OCI-LY1 (cell line): Measurements from ENCODE around the gene ABO.

ENCODE experiments used
- H2AFZ ChIP-seq: fragments of 200-600 bp; sonication (generic), shearing (Covaris generic); 2 replicates; pipeline ENCODE4 v1.6.0; 2014; ENCODE audit warnings: antibody characterized with exemption, mild to moderate bottlenecking, low read length
- H3F3A ChIP-seq: fragments of 200-600 bp; sonication (generic), shearing (Covaris generic); 2 replicates; pipeline ENCODE4 v1.6.0; 2014; ENCODE audit warnings: mild to moderate bottlenecking, antibody characterized with exemption, low read length, moderate library complexity; ENCODE audit not compliant: insufficient read depth
- H3K27ac ChIP-seq: fragments of 200-600 bp; sonication (generic); 2 replicates; pipeline ENCODE4 v1.5.1; 2014; ENCODE audit warnings: low read length, mixed run types, mild to moderate bottlenecking, low read depth; ENCODE audit not compliant: poor library complexity, severe bottlenecking
- H3K27me3 ChIP-seq: fragments of 200-600 bp; sonication (generic); 2 replicates; pipeline ENCODE4 v1.6.0; 2014; ENCODE audit warnings: antibody characterized with exemption, mild to moderate bottlenecking, low read length, moderate library complexity; ENCODE audit not compliant: insufficient read depth
- H3K36me3 ChIP-seq: fragments of 200-600 bp; sonication (generic); 2 replicates; pipeline ENCODE4 v1.6.1; 2014; ENCODE audit warnings: mild to moderate bottlenecking, antibody characterized with exemption, low read length, moderate library complexity, mixed read lengths; ENCODE audit not compliant: insufficient read depth
- H3K4me1 ChIP-seq: fragments of 200-600 bp; sonication (generic); 2 replicates; pipeline ENCODE4 v1.5.1; 2014; ENCODE audit warnings: mild to moderate bottlenecking, low read length, moderate library complexity; ENCODE audit not compliant: insufficient read depth, severe bottlenecking
- H3K4me2 ChIP-seq: fragments of 200-600 bp; sonication (generic), shearing (Covaris generic); 2 replicates; pipeline ENCODE4 v1.6.1; 2014; ENCODE audit warnings: low read length
- H3K4me3 ChIP-seq: fragments of 200-600 bp; sonication (generic); 2 replicates; pipeline ENCODE4 v1.5.1; 2014; ENCODE audit warnings: low read length, low read depth, mild to moderate bottlenecking, mixed read lengths; ENCODE audit not compliant: poor library complexity, severe bottlenecking
- H3K79me2 ChIP-seq: fragments of 200-600 bp; shearing (Covaris generic); 2 replicates; pipeline ENCODE4 v1.6.1; 2016; ENCODE audit warnings: mixed run types, low read length, mixed read lengths; ENCODE audit not compliant: insufficient read depth
- H3K9ac ChIP-seq: fragments of 200-600 bp; sonication (generic), shearing (Covaris generic); 2 replicates; pipeline ENCODE4 v1.6.1; 2014; ENCODE audit warnings: mild to moderate bottlenecking, low read length, mixed read lengths
- H3K9me2 ChIP-seq: fragments of 200-600 bp; sonication (generic), shearing (Covaris generic); 2 replicates; pipeline ENCODE4 v1.6.1; 2014; ENCODE audit warnings: low read depth, mild to moderate bottlenecking, low read length, mixed read lengths
- H3K9me3 ChIP-seq: fragments of 200-600 bp; shearing (Covaris generic); 2 replicates; pipeline ENCODE4 v1.6.1; 2014; ENCODE audit warnings: low read length, mixed read lengths
- H4K20me1 ChIP-seq: fragments of 200-600 bp; sonication (generic), shearing (Covaris generic); 2 replicates; pipeline ENCODE4 v1.6.0; 2016; ENCODE audit warnings: mild to moderate bottlenecking, low read length; ENCODE audit not compliant: insufficient read depth
- CTCF ChIP-seq: fragments of 200-600 bp; sonication (generic), shearing (Covaris generic); IDR thresholded peaks from 2 replicates; pipeline ENCODE4 v1.5.1; 2017; ENCODE audit warnings: mild to moderate bottlenecking, antibody characterized with exemption, low read length, moderate library complexity, mixed read lengths
- EZH2 ChIP-seq: fragments of 200-600 bp; sonication (generic), shearing (Covaris generic); IDR thresholded peaks from 2 replicates; pipeline ENCODE4 v1.8.0; 2017; ENCODE audit warnings: borderline replicate concordance, mixed run types, mild to moderate bottlenecking, antibody characterized with exemption, low read length, moderate library complexity, mixed read lengths

Gene ABO

DNA sequence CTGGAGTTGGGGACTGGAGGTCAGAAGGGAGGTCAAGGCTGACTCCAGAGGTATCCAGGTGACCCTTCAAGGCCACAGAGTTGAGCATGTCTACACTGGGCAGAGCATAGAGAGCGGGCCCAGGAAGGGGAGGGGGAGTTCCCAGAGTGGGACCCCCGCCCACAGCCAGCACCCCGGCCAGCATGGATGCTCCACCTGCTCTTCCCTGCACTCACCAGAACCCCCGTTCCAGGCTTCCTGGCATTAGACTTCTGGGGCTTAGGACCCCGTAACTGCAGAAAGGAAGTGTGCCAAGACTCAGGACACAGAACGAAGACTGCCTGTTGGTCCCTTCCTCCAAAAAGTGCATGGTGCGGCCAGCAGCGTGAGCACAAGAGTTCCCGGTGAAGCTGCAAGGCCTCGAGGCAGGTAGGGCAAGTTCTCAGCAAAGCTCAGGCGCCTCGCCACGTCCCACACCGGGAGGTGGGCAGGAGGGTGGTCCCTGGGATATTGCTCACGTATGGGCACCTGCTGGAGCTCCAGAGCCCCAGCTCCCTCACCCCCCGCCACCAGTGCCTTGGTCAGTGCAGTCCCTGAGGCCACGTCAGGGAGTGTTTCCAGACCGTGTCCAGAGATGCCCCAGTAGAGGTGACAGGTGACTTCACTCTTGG is 13.8 kb downstream of the ABO start:
- H3K79me2 ChIP-seq, result no peaks in the 10 kb centered on the region
- no peaks in the 10 kb centered on the region for H4K20me1 ChIP-seq
- H3K4me2 ChIP-seq, result no peak overlapping the region
- no peak overlapping the region for H3K27ac ChIP-seq
- H3K9me2 ChIP-seq, result no peaks in the 10 kb centered on the region
- no peak overlapping the region for H3K9ac ChIP-seq
- no peaks in the 10 kb centered on the region for H3K4me1 ChIP-seq
- no peaks in the 10 kb centered on the region for H3F3A ChIP-seq
- H3K4me3 ChIP-seq, result no peak overlapping the region
- no peak for TF ChIP-seq CTCF
- no peak for TF ChIP-seq EZH2
- peaks cover 4% of the 10 kb centered on the region; the same call in 1 of the 2 replicates for H3K27me3 ChIP-seq
- no peaks in the 10 kb centered on the region for H3K9me3 ChIP-seq
- H3K36me3 ChIP-seq, result no peaks in the 10 kb centered on the region
- no peak overlapping the region for H2AFZ ChIP-seq

- Histone ChIP-seq H3K36me3 (no peaks in the 10 kb centered on the region), H3K4me3 (no peak overlapping the region), H3K4me1 (no peaks in the 10 kb centered on the region), H3K9me2 (no peaks in the 10 kb centered on the region), H3K9ac (no peak overlapping the region), H3K9me3 (no peaks in the 10 kb centered on the region), H3K4me2 (no peak overlapping the region), H3F3A (no peaks in the 10 kb centered on the region), H2AFZ (no peak overlapping the region), H3K27me3 (peaks cover 4% of the 10 kb centered on the region; the same call in 1 of the 2 replicates), H3K79me2 (no peaks in the 10 kb centered on the region), H4K20me1 (no peaks in the 10 kb centered on the region), H3K27ac (no peak overlapping the region)
- TF ChIP-seq CTCF, result no peak
Observed at GRCh38 chr9:133260334-133261102, 14.5 kb downstream of the ABO start.

DNA sequence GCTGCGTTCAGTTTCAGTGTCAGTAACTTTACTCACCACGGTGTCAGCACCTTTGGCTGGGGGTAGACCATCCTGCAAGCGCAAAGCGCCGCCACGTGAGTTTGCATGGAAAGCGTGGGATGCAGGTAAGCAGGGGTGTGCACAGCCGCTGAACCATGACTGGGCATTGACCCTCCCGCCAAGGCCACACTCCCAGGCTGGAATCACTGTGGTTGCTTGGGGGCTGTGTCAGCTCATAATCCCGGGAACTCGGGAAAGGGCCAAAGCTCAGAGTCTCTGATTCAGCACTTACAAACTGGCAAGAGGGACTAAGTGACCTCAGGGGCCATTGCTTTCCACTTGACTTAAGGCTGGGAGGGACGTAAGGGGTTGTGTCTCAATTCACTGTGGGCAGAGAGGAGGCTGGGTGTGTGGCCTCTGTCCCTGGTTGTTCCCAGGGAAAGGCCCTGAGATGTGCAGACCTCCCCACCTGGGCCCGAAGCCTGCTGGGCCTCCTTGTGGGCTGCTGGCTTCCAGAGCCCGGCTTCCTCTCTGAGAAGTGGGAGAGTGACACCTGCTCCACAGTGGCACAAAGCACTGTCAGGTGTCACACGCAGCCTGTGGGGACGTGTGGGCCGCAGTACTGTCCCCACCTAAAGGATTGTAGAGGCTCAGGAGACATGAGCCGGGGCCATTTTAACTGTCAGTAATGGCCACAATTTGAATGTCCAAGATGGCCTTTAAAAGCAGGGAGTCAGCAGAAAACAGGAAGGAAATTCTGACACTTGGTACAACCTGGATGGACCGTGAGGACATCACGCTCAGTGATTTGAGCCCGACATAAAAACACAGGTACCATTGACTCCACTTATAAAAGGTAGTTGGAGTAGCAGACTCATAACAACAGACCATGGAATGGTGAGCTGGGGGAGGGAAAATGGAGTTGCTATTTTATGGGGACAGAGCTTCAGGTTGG is 16.7 kb downstream of the ABO start:
- TF ChIP-seq CTCF, result no peak
- no peak for TF ChIP-seq EZH2
- no peaks in the 10 kb centered on the region for H3F3A ChIP-seq
- H3K79me2 ChIP-seq, result no peaks in the 10 kb centered on the region
- H3K27me3 ChIP-seq, result peaks cover under 1% of the 10 kb centered on the region; the same call in 1 of the 2 replicates
- no peaks in the 10 kb centered on the region for H4K20me1 ChIP-seq
- no peaks in the 10 kb centered on the region for H3K4me1 ChIP-seq
- H3K4me2 ChIP-seq, result no peak overlapping the region
- no peaks in the 10 kb centered on the region for H3K36me3 ChIP-seq
- no peak overlapping the region for H3K9ac ChIP-seq
- no peaks in the 10 kb centered on the region; the same call in 1 of the 2 replicates for H3K9me3 ChIP-seq
- no peak overlapping the region for H2AFZ ChIP-seq
- no peak overlapping the region for H3K4me3 ChIP-seq
- H3K27ac ChIP-seq, result no peak overlapping the region
- H3K9me2 ChIP-seq, result no peaks in the 10 kb centered on the region
